WERI-Rb-1 (cell line): ENCODE data around the gene AGPAT3.

ENCODE experiments used
- DNase-seq: peaks from one replicate; pipeline ENCODE4 v3.0.0-alpha.2; 2020
- H3K27ac ChIP-seq: fragments of 250-450 bp; sonication (Bioruptor Pico); 2 replicates; pipeline ENCODE4 v1.5.1; 2020; ENCODE audit warnings: mild to moderate bottlenecking, moderate library complexity
- H3K27me3 ChIP-seq: fragments of 250-450 bp; sonication (Bioruptor Pico); 2 replicates; pipeline ENCODE4 v1.5.1; 2021; ENCODE audit warnings: mild to moderate bottlenecking, low read depth, moderate library complexity; ENCODE audit not compliant: insufficient read depth, severe bottlenecking
- H3K36me3 ChIP-seq: fragments of 250-450 bp; sonication (Bioruptor Pico); 2 replicates; pipeline ENCODE4 v1.5.1; 2020; ENCODE audit warnings: mild to moderate bottlenecking, moderate library complexity
- H3K4me3 ChIP-seq: 2 replicates; pipeline ENCODE4 v1.5.1; 2011; ENCODE audit warnings: low read depth, mild to moderate bottlenecking, control low read depth, low read length
- H3K9me3 ChIP-seq: fragments of 250-450 bp; sonication (Bioruptor Pico); 2 replicates; pipeline ENCODE4 v1.5.1; 2021; ENCODE audit warnings: mild to moderate bottlenecking, moderate library complexity; ENCODE audit not compliant: severe bottlenecking
- TF ChIP-seq, protein P1 (sequence below): IDR thresholded peaks from 2 replicates; pipeline ENCODE4 v1.5.1; 2011; ENCODE audit warnings: low read depth, mild to moderate bottlenecking, control low read depth, inconsistent platforms, low read length

AGPAT3 gene

DNA sequence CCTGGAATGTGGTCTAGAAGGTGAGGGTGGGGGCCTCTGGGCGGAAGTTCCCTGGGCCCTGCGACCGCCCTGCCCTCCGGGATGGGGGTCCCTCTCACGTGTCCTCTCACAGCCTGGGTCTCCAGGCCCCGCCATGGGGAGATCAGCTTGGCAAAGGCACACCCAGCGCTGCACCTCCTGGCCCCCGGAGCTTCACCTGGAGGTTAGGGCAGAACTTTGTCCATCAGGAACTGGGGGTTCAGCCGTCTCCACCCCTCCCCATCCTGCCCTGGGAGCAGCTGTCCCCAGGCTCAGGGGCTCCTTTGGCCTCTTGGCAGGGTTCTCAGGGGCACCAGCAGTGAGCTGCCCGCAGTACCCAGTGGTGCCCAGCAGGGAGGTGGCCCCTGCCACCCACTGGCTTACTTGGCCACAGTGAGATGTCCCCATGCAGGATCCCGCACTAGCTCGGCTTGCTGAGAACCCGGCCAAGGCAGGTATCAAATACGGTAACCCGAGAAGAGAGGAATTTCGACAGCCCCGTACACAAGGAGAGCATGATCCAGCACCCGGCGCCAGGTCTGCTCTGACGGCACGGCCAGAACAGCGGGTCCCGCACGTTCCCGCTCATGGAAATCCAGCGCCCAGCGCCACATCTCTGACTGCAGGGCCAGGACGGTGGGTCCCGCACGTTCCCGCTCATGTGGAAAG, 38.9 kb upstream of the AGPAT3 start:
- Histone ChIP-seq H3K4me3 (no peak overlapping the region), H3K27me3 (no peaks in the 10 kb centered on the region), H3K9me3 (peaks cover 8% of the 10 kb centered on the region), H3K27ac (no peak overlapping the region), H3K36me3 (no peaks in the 10 kb centered on the region)
- DNase-seq = no peak
- TF ChIP-seq, protein P1, sequence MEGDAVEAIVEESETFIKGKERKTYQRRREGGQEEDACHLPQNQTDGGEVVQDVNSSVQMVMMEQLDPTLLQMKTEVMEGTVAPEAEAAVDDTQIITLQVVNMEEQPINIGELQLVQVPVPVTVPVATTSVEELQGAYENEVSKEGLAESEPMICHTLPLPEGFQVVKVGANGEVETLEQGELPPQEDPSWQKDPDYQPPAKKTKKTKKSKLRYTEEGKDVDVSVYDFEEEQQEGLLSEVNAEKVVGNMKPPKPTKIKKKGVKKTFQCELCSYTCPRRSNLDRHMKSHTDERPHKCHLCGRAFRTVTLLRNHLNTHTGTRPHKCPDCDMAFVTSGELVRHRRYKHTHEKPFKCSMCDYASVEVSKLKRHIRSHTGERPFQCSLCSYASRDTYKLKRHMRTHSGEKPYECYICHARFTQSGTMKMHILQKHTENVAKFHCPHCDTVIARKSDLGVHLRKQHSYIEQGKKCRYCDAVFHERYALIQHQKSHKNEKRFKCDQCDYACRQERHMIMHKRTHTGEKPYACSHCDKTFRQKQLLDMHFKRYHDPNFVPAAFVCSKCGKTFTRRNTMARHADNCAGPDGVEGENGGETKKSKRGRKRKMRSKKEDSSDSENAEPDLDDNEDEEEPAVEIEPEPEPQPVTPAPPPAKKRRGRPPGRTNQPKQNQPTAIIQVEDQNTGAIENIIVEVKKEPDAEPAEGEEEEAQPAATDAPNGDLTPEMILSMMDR = peak; percentile 48; the same call in 1 of the 2 replicates

DNA sequence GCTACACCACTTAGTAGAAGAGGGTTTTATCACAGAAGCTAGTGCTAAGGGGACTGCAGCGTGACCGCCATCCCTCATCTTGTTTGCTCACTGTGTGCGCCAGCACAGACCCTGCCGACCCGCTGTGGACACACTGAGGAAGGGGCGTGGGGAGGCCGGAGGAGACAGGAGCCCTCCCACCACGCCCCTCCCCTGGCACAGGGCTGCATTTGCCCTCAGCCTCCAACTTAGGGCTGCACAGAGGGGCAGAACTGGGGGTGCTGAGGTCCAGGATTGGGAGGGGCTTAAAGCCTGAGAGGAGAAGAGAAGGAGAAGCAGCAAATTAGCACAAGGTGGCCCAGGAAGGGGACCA, 38.4 kb upstream of the AGPAT3 start:
- Histone ChIP-seq H3K36me3 (no peaks in the 10 kb centered on the region), H3K27me3 (no peaks in the 10 kb centered on the region), H3K4me3 (no peak overlapping the region), H3K9me3 (peaks cover 6% of the 10 kb centered on the region), H3K27ac (no peak overlapping the region)
- no peak for DNase-seq
- TF ChIP-seq, protein P1 = no peak

DNA sequence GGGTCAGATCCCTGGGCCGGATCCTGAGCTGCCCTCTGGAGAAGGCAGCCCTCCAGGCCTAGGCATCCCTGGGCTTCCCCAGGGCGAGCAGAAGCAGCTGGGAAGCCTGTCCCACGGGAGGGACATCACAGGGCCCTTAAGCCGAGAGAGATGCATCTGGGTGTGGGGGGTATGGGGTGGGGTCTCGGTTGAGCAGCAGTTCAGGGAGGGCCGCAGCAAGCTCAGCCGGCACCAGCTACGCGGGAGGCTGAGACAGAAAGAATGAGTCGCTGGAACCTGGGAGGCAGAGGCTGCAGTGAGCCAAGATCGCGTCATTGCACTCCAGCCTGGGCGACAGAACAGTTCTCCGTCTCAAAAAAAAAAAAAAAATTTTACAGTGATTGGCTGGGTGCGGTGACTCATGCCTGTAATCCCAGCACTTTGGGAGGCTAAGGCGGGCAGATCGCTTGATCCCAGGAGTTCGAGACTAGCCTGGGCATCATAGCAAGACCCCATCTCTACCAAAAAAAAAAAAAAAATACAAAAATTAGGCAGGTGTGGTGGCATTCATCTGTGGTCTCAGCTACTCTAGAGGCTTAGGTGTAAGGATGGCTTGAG, 37.9 kb upstream of the AGPAT3 start:
- Histone ChIP-seq H3K27ac (no peak overlapping the region), H3K36me3 (no peaks in the 10 kb centered on the region), H3K27me3 (no peaks in the 10 kb centered on the region), H3K4me3 (no peak overlapping the region), H3K9me3 (peaks cover 5% of the 10 kb centered on the region)
- TF ChIP-seq, protein P1 = no peak
- DNase-seq = no peak

DNA sequence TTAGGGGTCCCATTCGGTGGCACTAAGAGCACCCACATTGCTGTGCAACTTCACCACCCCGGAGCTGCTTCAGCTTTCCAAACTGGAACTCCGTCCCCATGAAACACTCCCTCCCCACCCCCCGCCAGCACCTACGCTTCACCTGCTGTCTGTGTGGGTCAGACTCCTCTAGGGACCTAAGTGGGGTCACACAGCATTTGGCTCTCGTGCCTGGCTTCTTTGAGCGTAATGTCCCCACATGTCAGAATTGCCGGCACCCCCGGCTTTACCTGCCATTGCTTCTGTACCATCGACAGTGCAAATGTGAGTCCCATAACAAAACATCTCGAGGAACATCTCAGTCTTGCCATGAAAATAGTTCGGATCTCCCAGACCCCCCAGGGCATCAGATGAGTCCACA, 35.9 kb upstream of the AGPAT3 start:
- H3K27ac ChIP-seq = no peak overlapping the region
- TF ChIP-seq, protein P1 = no peak
- peaks cover 13% of the 10 kb centered on the region for H3K9me3 ChIP-seq
- no peaks in the 10 kb centered on the region for H3K36me3 ChIP-seq
- H3K27me3 ChIP-seq = no peaks in the 10 kb centered on the region
- no peak overlapping the region for H3K4me3 ChIP-seq
- no peak for DNase-seq

DNA sequence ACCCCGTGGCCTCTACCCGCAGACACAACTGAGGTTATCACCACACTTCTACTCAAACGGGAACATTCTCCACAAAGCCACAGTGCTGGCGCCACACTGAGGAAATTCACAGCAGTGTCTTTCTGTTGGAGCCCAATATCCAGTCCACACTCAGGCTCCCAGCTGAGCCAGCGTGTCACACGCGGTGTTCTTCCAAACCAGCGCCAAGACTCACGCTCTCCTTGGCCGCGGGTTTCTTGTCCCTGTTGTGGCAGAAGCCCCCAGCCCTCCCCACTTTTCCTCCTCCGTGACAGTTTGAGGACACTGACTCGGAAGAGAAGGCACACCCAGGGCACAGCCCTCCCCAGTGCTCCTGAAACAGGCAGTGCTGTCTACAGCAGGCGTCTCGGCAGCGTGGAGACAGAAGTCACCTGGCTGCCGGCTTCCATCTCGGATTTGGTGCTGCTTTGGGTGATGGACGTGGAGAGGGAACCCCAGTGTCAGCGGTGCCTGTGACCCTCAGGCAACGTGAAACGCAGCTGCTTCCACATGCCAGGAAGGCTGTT, 35.4 kb upstream of the AGPAT3 start:
- DNase-seq = no peak
- Histone ChIP-seq H3K27me3 (no peaks in the 10 kb centered on the region), H3K4me3 (no peak overlapping the region), H3K9me3 (peaks cover 11% of the 10 kb centered on the region), H3K36me3 (no peaks in the 10 kb centered on the region), H3K27ac (no peak overlapping the region)
- TF ChIP-seq, protein P1 = peak; percentile 44

DNA sequence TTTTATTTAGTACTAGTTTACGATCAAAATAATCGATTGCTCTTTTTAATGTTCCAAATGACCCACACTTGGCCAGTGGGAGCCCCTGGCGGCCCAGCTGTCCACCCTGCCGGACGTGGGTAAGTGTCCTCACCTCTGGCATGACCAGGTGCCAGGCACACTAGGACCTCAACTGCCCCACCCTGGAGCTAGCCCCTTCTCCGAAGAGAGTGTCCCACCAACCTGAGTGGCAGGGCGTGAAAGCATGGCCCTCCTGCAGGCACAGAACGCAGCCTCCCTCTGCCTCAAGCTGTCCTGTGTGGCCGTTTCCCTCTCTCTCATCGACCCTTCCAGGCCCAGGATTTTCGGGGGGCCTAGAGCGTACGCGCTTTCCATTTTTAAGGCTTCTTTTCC, 32.9 kb upstream of the AGPAT3 start:
- Histone ChIP-seq H3K27me3 (no peaks in the 10 kb centered on the region), H3K27ac (no peak overlapping the region), H3K36me3 (no peaks in the 10 kb centered on the region), H3K4me3 (no peak overlapping the region), H3K9me3 (peaks cover 11% of the 10 kb centered on the region)
- TF ChIP-seq, protein P1 = no peak
- no peak for DNase-seq
